ENCODE data around the gene OSBPL9.
"Not testable (repeated sequence)": the region's sequence is repeated elsewhere in the genome, so short reads cannot be mapped to it uniquely, and the experiment has no call there.

OSBPL9 gene

DNA sequence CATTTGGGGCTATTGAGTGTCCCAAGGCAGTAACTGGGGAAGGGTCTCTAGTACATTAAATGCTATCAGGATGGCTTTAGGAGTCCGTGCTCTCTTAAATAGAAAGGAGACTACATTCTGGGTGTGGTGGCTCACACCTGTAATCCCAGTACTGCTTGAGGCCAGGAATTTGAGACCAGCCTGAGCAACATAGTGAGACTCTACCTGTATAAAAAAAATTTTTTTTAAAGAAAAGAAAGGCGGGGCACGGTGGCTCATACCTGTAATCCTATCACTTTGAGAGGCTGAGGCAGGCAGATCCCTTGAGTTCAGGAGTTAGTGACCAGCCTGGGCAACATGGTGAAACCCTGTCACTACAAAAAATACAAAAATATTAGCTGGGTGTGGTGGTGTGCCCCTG lies 21.5 kb downstream of the OSBPL9 start:
- DNase-seq, result no peak

DNA sequence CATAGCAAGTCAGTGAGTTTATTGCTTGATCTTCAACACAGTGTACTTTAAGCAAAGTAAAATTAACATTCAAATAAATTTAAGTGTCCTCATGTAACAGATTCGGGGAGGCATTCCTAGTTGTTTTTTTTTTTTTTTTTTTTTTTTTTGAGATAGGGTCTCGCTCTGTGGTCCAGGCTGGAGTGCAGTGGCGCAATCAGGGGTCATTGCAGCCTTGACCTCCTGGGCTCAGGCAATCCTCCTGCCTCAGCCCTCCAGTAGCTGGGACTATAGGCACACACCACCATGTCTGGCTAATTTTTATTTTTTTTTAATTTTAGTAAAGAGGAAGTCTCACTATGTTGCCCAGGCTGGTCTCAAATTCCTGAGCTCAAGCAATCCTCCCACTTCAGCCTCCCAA lies 22.8 kb downstream of the OSBPL9 start:
- no peak for DNase-seq

DNA sequence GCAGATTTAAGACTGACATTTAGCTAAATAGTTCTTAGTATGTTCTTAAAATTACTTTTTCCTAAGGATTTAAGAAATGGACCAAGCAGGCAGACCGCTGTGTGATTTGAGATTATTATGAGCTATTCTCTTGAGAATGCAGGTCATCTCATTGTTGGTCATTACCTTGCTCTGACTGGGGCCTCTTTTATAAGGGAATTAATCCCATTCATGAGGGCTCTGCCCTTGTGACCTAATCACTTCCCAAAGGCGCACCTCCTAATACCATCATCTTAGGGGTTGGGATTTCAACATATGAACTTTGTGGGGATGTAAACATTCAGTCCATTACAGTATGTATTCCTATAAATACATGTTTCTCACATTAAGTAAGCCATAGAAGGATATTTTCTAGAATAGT lies 24.2 kb downstream of the OSBPL9 start:
- DNase-seq, result no peak

DNA sequence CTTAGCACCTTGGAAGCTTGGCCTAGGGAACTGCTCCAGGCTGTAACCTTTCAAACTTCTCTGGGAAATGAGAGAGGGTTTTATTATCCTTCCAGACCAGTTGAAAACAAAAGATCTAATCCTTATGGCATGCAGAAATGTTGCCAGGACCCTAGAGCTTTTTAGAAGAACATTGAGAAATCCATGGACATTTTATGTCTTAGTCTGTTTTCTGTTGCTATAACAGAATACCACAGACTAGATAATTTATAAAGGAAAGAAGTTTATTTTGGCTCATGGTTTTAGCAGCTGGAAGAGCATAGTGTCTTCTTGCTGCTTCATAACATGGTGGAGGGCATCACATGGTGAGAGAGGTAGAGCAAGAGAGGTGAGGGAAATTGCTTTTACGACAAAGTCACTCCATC lies 25.8 kb downstream of the OSBPL9 start:
- DNase-seq, result no peak

DNA sequence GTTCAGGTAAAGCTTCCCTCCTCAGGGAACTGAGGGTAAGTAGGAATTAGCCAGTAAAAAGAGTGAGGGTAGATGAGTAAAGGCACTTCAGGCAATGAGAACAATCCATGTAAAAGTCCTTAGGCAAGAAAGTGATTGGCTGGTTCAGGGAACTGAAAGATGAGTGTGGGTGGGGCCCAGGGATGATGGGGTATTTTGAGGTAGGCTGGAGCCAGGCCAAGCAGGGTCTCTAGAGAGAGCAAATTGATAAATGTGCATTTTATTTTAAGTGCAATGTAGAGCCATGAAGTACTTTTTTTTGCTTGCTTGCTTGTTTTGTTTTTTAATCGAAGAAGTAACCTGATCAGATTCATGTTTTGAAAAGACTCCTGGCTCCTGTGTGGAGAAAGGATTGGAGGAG lies 26.5 kb downstream of the OSBPL9 start:
- DNase-seq, result no peak

DNA sequence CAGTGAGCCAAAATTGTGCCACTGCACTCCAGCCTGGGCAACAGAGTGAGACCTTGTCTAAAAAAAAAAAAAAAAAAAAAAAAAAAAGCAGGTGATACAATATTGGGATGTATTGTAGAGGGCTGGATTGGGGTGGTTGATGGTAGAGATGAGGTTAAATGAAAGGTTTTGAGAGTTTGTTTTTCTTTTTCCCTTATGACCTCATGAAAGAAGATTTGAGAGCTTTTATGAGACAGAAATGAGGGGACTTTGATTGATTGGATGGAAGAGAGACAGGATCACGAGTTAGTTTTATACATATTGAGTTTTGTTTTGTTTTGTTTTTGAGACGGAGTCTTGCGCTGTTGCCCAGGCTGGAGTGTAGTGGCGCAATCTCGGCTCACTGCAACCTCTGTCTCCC lies 27.1 kb downstream of the OSBPL9 start:
- DNase-seq, result no peak

DNA sequence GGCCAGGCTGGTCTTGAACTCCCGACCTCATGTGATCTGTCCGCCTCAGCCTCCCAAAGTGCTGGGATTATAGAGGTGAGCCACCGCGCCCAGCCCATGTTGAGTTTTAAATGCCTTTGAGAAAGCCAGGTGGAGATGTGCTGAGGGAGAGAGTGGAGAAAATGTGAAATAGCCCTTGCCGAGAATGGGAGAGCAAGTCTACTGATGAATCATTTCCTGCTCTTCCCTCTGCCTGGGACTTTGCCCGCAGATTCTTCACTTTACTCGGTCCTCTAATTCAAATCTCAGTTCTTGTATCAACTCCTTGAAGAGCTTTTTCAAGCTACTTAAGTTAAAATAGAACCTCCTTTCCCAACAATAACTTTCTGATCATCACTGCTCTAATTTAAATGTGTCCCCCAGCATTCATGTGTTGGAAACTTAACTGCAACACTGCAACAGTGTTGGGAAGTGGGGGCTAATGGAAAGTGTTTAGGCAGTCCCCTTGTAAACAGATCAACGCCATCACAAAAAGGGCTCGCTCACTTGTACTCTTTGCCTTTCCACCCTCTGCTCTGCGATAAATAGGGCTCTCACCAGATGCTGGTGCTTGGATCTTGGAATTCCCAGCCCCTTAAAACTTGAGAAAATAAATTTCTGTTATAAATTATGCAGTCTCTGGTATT lies 27.8 kb downstream of the OSBPL9 start:
- no peak for DNase-seq

DNA sequence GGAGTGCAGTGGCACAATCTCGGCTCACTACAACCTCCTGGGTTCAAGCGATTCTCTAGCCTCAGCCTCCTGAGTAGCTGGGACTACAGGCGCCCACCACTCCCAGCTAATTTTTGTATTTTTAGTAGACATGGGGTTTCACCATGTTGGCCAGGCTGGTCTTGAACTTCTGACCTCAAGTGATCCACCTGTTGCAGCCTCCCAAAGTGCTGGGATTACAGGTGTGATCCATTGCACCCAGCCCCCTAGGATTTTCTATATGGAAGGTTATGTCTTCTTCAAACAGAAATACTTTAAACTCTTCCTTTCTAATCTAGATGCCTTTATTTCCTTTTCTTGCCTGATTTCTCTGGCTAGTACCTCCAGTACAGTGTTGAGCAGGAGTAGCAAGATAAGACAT lies 29.7 kb downstream of the OSBPL9 start:
- DNase-seq, result not testable (repeated sequence)

DNA sequence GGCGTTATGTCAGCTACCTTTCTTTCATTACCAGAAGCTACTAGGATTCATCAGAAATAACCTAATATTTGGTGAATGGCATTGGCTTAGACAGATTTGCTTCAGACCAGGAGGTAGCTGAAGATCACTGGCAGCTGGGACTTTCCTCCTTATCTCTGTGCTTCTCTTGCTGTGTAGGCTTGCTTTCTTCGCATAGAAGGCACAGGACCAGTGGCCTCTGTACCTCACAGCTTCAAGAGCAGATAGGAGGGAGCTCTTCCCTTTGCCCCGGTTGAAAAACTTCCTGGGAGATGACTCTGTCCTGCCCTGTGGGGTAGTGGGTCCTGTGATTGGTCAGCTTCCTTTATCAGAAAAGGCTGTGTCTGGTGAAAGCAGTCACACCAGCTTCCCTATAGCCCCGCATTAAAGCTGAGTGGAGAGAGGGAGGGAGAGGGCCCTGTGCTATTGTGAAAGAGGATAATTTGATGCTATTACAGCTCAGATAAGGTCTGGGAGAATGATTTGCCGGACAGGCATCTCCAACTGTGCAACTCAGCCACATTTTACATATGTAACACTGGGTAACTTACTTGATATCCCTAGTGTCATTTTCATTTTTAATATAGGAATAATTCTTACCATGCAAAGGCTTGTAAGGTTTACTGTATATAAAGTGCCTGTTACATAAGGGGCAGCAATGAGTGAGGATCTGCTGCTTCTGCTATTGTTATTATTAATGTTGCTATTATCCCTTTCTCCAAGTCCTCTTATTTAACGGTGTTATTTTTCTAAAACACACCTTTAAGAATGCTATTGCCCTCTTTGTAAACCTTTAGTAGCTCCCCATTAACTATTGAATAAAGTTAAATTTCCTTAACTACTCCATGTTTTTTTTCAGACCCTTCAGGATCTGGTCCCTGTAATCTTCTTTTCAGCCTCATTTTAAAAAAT lies 31.6 kb downstream of the OSBPL9 start:
- no peak for DNase-seq

DNA sequence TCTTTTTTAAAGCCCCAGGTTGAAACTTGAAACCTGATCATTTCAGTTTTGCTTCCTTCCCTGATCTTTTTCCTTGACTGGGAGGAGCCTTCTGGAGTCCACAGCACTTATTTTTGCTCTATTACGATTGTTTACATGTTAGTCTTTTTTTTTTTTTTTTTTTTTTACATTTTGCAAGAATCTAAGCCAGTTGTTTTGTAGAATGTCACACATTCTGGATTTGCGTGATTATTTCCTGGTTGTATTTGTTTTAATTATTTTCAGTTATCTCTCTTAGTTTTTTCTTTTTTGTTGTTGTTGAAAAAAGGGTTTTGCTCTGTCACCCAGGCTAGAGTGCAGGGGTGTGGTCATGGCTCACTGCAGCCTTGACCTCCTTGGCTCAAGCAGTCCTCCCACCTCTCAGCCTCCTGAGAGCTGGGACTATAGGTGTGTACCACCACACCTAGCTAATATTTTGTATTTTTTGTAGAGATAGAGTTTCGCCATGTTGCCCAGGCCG lies 32.8 kb downstream of the OSBPL9 start:
- no peak for DNase-seq

DNA sequence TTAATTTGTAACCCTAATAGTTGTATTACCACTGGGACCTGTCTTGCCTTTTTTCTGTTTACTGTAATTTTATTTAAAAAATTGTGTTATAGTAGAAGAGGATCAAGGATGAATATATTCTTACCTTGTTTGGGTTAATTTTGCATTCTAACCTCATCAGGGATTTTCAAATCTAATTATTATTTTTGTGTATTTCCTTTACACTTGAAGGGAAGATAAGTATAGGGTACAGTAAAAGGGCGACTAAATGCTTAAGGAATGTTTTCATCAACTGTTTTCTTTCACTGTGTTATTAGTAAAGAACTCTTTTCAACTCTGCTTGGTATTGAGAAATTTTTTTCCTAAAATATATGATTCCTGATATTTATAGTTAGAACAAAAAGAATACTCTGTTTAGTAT lies 33.3 kb downstream of the OSBPL9 start:
- DNase-seq, result no peak

DNA sequence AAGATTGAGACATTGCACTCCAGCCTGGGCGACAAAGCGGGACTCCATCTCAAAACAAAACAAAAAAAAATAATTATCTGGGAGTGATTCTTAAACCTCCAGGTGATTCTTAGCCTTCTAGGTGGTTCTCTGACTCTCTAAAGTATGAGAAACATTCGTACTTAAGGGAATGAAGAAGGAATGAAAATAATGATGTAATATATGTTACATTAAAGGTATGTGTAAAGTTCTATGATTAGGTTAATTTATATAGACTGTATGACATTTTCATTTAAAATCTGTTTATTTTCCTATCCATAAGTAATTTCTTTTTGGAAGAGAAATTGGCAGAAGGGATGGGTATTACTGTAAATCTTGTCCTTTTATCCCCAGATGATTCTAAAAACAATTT lies 34.7 kb downstream of the OSBPL9 start:
- DNase-seq, result no peak

DNA sequence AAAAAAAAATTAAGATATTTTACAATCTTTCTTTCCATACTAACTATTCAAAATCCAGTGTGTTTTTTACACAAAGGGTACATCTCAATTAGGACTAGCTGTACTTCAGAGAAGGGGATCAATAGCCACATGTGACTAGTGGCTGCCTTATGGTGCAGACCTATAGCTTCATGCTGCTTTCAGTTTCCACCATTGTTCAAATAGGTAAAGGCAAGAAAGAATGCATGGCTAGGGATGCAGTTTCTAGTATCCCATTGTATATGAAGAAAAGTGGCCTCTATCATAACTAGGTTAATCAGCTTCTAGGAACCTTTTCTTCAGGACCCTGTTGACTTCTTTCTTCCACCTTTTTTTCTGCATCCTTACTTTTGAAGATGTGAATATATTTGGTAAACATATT lies 35.7 kb downstream of the OSBPL9 start:
- DNase-seq, result no peak

DNA sequence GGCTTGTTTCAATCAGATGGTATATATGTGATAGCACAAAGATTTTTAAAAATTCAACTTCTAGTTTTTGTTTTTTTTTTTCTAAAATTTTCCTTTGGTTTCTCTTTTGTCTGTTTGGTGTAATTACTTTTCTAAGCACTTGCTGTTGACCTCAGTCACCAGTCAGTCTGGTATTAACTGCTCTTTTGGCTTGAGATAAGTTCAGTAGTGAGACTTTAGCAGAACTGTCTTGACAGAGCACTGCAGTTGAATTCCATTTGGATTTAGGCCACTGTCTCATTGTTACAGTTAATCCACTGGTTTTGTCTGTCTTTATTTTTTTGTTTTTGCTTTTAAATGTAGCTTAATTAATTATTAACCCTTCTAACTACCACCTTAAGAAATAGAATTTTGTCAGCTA lies 36.2 kb downstream of the OSBPL9 start:
- DNase-seq, result no peak

DNA sequence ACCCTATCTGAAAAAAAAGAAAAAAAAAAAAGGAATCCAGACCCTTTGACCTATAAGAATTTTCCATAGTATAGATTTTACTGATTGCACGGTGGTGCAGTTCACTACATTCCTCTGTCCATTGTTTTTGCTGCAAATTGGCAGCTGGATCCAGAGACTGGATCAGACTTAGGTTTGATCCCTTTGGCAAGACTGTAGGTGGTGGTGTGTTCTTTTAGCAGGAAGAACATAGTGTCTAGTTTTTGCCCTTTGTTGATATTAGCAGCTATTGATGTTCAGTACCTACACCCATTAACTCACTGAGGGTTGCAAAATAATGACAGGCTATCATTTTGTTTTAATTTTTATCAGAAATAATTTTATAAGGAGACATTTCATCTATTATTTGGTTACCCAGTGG lies 37.1 kb downstream of the OSBPL9 start:
- DNase-seq, result no peak

DNA sequence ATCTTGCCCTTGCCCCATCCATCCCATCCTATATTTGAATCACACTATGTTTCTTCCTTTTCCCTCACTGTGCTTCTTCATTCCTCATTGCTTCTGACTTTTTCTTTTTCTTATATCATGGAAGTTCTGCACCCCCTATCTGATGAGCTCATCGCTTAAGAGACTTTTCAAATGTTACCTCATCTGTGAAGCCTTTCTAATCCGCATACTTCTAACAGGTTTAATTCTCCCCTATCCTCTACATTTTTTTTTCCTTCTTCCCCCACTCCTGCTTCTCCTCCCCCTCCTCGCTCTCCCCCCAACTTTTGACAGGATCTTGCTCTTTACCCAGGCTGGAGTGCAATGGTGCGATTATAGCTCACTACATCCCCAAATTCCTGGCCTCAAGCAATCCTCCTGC lies 39.5 kb downstream of the OSBPL9 start:
- no peak for DNase-seq

DNA sequence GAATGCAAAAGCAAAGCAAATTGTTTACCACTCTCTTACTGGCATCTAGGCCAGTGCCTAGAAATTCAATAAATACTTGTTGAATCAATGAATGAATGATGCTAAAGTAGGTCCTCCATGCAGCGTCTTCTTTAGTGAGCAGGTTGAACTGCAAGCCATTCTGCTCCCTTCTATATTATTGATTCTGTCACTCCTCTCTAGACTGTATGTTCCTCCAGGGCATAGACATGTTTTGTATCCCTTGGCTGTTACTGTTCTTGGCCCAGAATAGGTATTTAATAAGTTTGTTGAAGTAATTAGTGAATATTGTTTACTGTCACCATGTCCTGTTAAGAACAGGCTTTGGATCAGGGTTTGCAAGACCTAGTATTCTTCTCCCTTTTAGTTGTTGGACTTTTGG lies 43.7 kb downstream of the OSBPL9 start:
- no peak for DNase-seq

DNA sequence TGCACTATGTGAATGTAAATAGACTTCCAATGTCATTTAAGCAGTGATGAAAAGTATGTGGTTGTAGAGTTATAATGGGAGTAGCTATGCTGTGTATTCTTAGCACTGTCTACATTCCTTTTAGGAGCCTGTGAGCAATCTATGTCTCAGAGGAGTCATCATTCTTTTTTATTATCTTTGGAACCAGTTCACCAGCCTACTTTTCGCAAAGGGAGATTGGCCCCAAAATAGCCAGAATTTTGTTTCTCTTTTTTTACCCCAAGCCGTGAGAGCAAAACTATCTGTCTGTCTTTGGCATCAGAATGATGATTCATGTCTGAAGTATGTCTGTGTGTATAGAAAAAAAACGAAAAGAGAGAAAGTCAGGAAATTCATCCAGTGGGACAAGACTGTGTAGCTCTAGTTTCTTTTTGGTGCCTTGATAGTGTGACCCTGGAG lies 44.2 kb downstream of the OSBPL9 start:
- no peak for DNase-seq

DNA sequence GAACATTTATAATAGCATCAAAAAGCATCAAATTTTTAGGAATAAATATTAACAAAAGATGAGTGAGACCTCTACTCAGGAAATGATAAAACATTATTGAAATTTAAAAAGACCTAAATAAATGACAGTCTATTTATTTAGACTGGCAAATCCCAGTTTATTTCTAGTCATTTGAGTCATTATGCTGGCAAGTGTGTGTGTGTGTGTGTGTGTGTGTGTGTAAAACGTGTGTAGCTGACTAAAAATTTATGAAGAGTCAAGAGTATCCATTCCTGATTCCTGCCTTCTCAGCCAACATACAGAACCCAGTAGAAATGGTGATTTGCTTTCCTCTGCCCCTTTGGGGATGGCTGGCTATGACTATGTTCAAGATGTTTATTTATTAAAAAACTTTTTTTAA lies 46.2 kb downstream of the OSBPL9 start:
- no peak for DNase-seq

DNA sequence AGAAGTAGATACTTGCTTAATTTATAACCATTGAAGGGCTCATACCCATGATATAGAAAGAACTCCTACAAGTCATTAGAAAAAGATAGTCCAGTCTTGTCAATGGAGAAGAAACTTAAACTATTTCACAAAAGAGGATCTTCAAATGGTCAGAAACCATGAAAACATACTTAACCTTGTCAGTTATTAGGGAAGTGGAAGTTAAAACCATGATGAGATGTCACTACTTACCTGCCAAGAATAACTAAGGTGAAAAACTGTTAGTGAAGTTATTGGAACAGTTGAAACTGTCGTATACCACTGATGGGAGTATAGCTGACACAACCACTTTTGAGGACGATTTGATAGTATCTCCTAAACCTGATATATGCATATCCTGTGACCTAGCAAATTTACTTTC lies 46.8 kb downstream of the OSBPL9 start:
- no peak for DNase-seq

DNA sequence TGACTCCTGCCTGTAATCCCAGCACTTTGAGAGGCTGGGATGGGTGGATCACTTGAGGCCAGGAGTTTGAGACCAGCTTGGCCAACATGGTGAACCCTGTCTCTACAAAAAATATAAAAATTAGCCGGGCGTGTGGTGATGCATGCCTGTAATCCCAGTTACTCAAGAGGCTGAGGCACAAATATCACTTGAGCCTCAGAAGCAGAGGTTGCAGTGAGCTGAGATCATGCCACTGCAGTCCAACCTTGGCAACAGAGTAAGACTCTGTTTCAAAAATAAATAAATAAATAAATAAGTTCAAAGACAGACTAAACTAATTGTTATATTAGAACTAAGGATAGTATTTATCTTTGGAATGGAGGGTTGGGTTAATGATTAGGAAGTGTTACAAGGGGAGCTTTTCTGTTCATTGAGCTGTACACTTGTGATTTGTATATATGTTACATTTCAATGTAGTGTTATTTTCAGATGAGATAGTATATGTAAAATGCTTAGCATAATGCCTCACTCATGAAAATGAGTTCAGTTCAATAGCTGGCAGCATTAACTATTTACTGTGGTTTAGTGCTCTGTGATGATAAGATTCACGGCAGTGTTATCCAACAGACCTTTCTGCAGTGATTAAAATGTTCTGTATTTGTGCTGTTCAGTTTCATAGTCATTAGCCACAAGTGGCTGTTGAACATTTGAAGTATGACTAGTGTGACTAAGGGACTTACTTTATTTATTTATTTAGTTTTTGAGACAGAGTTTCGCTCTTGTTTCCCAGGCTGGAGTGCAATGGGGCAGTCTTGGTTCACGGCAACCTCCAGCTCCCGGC lies 47.7 kb downstream of the OSBPL9 start:
- no peak for DNase-seq

DNA sequence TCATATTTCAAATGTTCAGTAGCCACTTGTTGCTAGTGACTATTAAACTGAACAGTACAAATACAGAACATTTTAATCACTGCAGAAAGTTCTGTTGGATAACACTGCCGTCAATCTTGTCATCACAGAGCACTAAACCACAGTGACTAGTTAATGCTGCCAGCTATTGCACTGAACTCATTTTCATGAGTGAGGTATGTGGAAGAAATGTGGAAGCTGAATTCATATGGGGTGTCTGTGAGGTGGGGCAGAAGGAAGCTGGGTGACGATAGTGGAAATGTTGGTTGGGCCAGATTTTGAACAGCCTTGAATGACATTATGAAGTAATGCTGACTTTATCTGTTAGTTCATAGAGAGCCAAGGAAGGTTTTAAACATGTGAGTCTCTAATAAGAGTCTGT lies 49.6 kb downstream of the OSBPL9 start:
- no peak for DNase-seq

DNA sequence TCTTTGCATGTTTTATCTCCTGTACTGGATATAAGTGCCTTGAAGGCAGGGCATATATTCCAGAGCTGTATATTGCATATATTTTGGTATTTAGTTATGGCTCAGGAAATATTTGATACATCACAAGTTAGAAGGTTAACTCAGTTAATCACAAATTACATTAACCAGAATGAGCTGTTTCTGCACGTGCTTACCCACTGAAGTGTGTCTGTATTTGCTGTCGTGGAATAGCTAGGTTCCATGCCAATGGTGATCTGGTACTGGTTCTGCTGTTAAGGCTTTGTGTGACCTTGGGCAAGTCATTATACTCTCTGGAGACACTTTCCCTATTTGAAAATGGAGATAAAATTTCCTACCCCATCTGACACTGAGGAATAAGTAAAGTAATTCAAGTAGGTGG lies 50.7 kb downstream of the OSBPL9 start:
- no peak for DNase-seq
